Stimulated activated CD4-positive, alpha-beta T cell treated with anti-CD3 and anti-CD28 coated beads, Interleukin-2, amount 100 ng/mL, for 48 hours (primary cell): ENCODE measurements around the gene THAP7.
"Not testable (repeated sequence)": the region's sequence is repeated elsewhere in the genome, so short reads cannot be mapped to it uniquely, and the experiment has no call there.

Source experiments
- DNase-seq, 2 donors: peaks; one replicate each; pipeline ENCODE4 v3.0.0-alpha.2; 2020

THAP7 gene

GRCh38 chr22:21001601-21002325 is at the start of gene THAP7:
Gene THAP7, minus strand, starts transcription at chr22:21002118. Its CDS starts 207 bp downstream, at chr22:21001911.
- peak; percentile 91 to 93 for DNase-seq

- DNase-seq: no peak
Observed at GRCh38 chr22:21051145-21051830, 49.4 kb upstream of the THAP7 start.

GRCh38 chr22:21048965-21049364 is 47.0 kb upstream of the THAP7 start:
- DNase-seq: not testable (repeated sequence)

- not testable (repeated sequence) for DNase-seq
Observed at GRCh38 chr22:21048448-21048847, 46.5 kb upstream of the THAP7 start.

DNA sequence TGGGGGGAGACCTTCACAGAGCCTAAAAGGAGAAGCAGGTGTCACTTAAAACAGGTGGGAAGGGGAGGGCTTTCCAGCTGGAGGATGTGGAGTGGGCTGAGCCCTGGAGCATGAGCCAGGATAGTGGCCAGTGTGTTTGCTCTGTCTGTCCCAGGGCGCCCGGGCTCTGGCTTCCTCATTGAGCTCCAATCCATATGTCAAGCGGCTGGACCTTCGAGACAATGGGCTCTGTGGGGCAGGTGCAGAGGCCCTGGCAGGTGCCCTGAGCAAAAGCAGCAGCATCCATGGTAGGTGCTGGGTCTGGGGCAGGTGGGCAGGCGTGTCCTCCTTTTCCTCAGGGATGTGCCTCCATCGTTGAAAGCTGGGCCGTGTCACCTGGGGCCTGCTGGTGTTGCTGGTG is 45.8 kb upstream of the THAP7 start:
- no peak for DNase-seq

GRCh38 chr22:21047035-21047661 is 45.2 kb upstream of the THAP7 start:
- DNase-seq: no peak

- DNase-seq: peak; percentile 68 to 72
Observed at GRCh38 chr22:21045585-21046294, 43.8 kb upstream of the THAP7 start, which contains the start of gene LRRC74B. Gene LRRC74B, plus strand, starts transcription at chr22:21045946. Its CDS starts 41 bp downstream, at chr22:21045987.

DNA sequence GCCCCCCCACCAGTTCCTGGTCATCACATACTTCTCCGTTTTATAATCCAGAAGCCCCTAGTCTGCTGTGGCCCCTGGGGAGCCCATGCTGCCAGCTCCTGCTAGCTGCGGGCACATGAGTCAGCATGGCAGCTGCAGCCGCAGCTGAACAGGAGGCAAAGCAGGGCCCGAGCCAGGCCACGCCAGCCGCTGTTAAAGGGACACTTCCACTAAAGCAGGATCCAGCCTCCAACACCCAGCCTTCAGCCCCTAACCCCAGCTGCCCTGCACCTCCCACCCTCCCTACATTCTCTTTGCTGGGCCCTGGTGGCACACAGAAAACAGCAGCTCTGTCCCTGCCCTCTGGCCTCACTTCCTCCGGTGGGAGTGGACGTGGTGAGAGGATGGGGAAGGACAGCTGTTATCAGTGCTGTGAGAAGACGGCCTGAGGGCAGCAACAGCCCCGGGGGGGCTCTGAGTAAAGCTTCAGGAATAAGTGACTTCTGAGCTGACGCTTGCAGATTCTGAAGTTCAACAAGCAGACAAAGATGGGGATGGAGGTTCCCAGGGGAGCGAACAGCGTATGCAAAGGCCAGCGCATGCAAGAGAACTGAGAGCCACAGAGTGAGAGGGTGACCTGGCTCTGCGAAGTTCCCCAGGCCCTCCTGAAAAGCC is 43.1 kb upstream of the THAP7 start:
- no peak for DNase-seq

DNA sequence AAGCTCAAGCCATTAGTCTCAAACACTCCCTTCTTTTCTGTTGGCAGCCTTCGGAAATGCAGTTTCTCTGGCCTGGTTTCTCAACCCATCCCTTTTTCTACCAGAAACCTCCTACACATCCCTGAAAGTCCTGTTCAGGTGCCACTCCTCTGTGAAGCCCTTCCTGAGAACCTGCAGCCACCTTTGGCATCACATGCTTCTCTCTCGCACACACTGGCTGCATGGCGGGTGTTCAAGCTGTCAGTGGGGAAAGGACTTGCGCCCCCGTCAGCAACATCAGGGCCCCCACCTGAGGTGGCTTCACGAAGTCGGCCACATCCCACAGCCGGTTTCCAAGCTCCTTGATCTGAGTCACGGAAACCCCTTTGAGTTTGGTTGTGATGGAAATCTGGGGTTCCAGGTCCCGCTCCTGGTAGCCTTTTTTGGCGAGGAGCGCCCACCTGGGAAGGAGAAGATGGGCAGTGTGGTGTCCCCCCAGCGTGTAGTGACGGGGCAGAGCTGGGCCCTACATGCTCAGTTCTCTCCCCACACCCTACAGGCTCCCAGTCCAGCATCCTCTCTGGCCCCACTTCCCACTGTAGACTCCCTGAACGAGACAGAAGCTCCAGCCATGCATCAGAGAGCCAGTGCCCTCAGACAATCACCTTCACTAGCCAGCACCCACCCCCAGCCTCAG is 42.1 kb upstream of the THAP7 start:
- no peak for DNase-seq

GRCh38 chr22:21042978-21043859 is 41.3 kb upstream of the THAP7 start:
- DNase-seq: no peak

- DNase-seq: no peak
Observed at GRCh38 chr22:21041937-21042336, 40.0 kb upstream of the THAP7 start.

DNA sequence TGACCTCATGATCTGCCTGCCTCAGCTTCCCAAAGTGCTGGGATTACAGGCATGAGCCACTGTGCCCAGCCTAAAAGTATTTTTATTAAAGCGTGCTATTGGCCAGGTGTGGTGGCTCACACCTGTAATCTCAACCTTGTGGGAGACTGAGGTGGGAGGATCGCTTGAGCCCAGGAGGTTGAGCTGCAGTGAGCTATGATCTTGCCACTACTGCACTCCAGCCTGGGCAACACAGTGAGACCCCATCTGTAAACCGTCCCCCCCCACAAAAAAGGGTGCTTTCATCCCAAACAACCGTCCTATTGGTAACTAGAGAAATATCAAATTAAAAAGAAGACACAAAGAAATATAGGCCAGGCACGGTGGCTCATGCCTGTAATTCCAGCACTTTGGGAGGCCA is 37.2 kb upstream of the THAP7 start:
- DNase-seq: not testable (repeated sequence)

- DNase-seq: no peak
Observed at GRCh38 chr22:21038405-21038804, 36.5 kb upstream of the THAP7 start.

DNA sequence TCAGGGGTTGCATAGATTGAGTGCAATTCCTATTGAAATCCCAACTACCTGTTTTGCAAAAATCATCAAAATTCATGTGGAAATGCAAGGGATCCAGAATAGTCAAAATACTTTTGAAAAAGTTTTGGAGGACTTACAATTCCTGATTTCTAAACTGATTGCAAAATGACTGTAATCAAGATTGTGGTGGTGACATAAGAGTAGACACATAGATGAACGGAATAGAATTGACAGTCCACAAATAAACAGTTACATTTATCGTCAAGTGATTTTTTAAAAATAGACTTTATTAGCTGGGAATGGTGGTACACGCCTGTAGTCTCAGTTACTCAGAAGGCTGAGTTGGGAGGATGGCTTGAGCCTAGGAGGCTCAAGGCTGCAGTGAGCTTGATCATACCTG is 33.1 kb upstream of the THAP7 start:
- DNase-seq: no peak

GRCh38 chr22:21033895-21034294 is 32.0 kb upstream of the THAP7 start:
- no peak for DNase-seq

GRCh38 chr22:21032868-21033688 is 31.2 kb upstream of the THAP7 start:
- no peak for DNase-seq

- DNase-seq: no peak
Observed at GRCh38 chr22:21032037-21032867, 30.3 kb upstream of the THAP7 start, which contains the start of gene SLC7A4. Gene SLC7A4, minus strand, starts transcription at chr22:21032561. Its CDS starts 749 bp downstream, at chr22:21031812.

DNA sequence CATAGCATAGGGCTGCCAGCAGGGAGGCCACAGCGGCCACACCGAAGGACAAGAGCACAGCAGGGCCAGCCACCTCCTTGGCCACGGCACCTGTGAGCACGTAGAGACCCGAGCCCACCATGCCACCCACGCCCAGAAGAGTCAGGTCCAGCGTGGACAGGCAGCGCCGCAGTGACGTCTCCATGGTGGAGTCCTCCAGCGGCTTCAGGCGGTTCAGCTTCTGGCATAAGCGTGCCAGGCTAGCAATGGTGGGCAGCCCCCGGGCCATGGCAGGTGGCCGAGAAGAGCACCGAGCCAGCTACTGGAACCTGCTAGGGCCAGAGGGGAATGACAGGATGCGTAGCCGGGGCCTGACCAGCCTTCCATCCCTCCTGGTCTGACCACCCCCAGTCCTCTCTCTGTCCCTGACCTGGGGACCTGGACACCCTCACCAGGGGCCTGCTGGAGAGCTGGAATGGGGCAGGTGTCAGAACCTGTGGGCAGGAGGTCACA is 29.7 kb upstream of the THAP7 start:
- DNase-seq: no peak
